Keratinocyte (primary cell): ENCODE measurements around the gene ZCCHC3. TPM values are rescaled to one million over a fixed set of nuclear protein-coding genes. Genes with fewer than 3 reads are reported as not detected.

Experiments used
- DNase-seq: peaks from one replicate; pipeline ENCODE4 v3.0.0-alpha.2; 2011; ENCODE audit warnings: low read depth, missing footprints, low spot score
- FAIRE-seq: peaks from 2 replicates; lab custom pipeline; 2011; peaks lifted over from hg19 to GRCh38; lab: Jason Lieb, UNC
- H2AFZ ChIP-seq: 2 replicates; pipeline ENCODE4 v1.6.0; 2012; ENCODE audit warnings: low read length, control low read depth, inconsistent platforms; ENCODE audit not compliant: control insufficient read depth
- H3K27ac ChIP-seq: 2 replicates; pipeline ENCODE4 v1.5.1; 2011; ENCODE audit warnings: low read length; ENCODE audit not compliant: control insufficient read depth, insufficient read depth
- H3K27me3 ChIP-seq: 3 replicates; pipeline ENCODE4 v1.6.0; 2011; ENCODE audit warnings: low read length; ENCODE audit not compliant: control insufficient read depth, insufficient read depth; ENCODE audit errors: extremely low read depth
- H3K36me3 ChIP-seq, 2 experiments: 2 replicates in 1 of 2; 3 replicates in 1 of 2; pipeline ENCODE4 v1.5.1; 2011; ENCODE audit warnings: low read length in 2 of 2, mild to moderate bottlenecking in 1 of 2; ENCODE audit not compliant: control insufficient read depth in 2 of 2, insufficient read depth in 2 of 2; ENCODE audit errors: extremely low read depth in 1 of 2
- H3K4me1 ChIP-seq: 3 replicates; pipeline ENCODE4 v1.5.1; 2011; ENCODE audit warnings: low read length; ENCODE audit not compliant: control insufficient read depth, insufficient read depth; ENCODE audit errors: extremely low read depth
- H3K4me2 ChIP-seq: 3 replicates; pipeline ENCODE4 v1.6.0; 2011; ENCODE audit warnings: low read depth, low read length; ENCODE audit not compliant: control insufficient read depth, insufficient read depth; ENCODE audit errors: extremely low read depth
- H3K4me3 ChIP-seq, 3 experiments: fragments of 200-600 bp in 1 of 3; sonication (generic) in 1 of 3; 2 replicates in 2 of 3; 3 replicates in 1 of 3; pipeline ENCODE4 v1.5.1; 2011 to 2016; ENCODE audit warnings: low read length in 3 of 3, mild to moderate bottlenecking in 3 of 3, control low read depth in 2 of 3, inconsistent platforms in 1 of 3, low read depth in 1 of 3, mixed read lengths in 1 of 3, mixed run types in 1 of 3, moderate library complexity in 1 of 3; ENCODE audit not compliant: control insufficient read depth in 2 of 3, insufficient read depth in 2 of 3; ENCODE audit errors: extremely low read depth in 1 of 3
- H3K79me2 ChIP-seq: 2 replicates; pipeline ENCODE4 v1.6.0; 2012; ENCODE audit warnings: low read length; ENCODE audit not compliant: control insufficient read depth, insufficient read depth
- H3K9ac ChIP-seq: 3 replicates; pipeline ENCODE4 v1.6.0; 2011; ENCODE audit warnings: low read length; ENCODE audit not compliant: control insufficient read depth, insufficient read depth; ENCODE audit errors: extremely low read depth
- H3K9me1 ChIP-seq: 3 replicates; pipeline ENCODE4 v1.6.0; 2011; ENCODE audit warnings: low read length; ENCODE audit not compliant: control insufficient read depth, insufficient read depth; ENCODE audit errors: extremely low read depth
- H3K9me3 ChIP-seq: 2 replicates; pipeline ENCODE4 v1.5.1; 2012; ENCODE audit warnings: low read depth, low read length; ENCODE audit not compliant: control insufficient read depth
- H4K20me1 ChIP-seq: 3 replicates; pipeline ENCODE4 v1.6.0; 2011; ENCODE audit warnings: low read length; ENCODE audit not compliant: control insufficient read depth, insufficient read depth; ENCODE audit errors: extremely low read depth
- CTCF ChIP-seq, 3 experiments: IDR thresholded peaks in 1 of 3; conservative IDR thresholded peaks in 1 of 3; optimal IDR thresholded peaks in 1 of 3; 2 replicates in 2 of 3; 3 replicates in 1 of 3; pipeline versions ENCODE3 to v1.5.1; 2011; ENCODE audit warnings: low read length in 3 of 3, mild to moderate bottlenecking in 3 of 3, moderate library complexity in 2 of 3, control low read depth in 1 of 3, inconsistent platforms in 1 of 3; ENCODE audit not compliant: insufficient read depth in 2 of 3; ENCODE audit errors: extremely low read depth in 1 of 3
- EZH2 ChIP-seq: IDR thresholded peaks from one replicate; pipeline ENCODE4 v1.6.1; 2012; ENCODE audit warnings: inconsistent platforms, mild to moderate bottlenecking, low read length, moderate library complexity
- dilution Hi-C: fragments of 300-500 bp; cut with MboI; formaldehyde crosslinking; loops from one replicate; pipeline ENCODE4 v1.7.0; 2020; ENCODE audit warnings: low sequenced_read_pairs; ENCODE audit not compliant: extremely low pct_ligation_motif_present
- polyA plus RNA-seq, 5 experiments: library from polyadenylated mRNA; depleted of rRNA in 3 of 5; stranded (reverse) in 3 of 5; stranded (forward) in 1 of 5; unstranded in 1 of 5; fragments of >200 nt; gene quantifications; 1 replicate in 1 of 5; 2 replicates in 3 of 5; 3 replicates in 1 of 5; pipeline versions ENCODE4 v1.2.1 to v1.2.3, GENCODE V29; 2011 to 2012; ENCODE audit warnings: missing spikeins in 2 of 5, low read depth in 1 of 5, low replicate concordance in 1 of 5

Gene ZCCHC3
- polyA plus RNA-seq, 1 donor (not counting 4 experiments of a cell fraction or from before 2014, with no cell fraction given) = 5.7 TPM

GRCh38 chr20:348972-349841, 51.8 kb downstream of the ZCCHC3 start:
- Histone ChIP-seq H3K4me1 (no peaks in the 10 kb centered on the region), H3K27me3 (no peaks in the 10 kb centered on the region), H3K36me3 (no peaks in the 10 kb centered on the region), H3K9ac (no peak overlapping the region), H3K4me3 (no peak overlapping the region), H3K79me2 (no peaks in the 10 kb centered on the region), H3K9me3 (no peaks in the 10 kb centered on the region), H3K4me2 (no peak overlapping the region), H3K9me1 (no peaks in the 10 kb centered on the region), H2AFZ (no peak overlapping the region), H3K27ac (no peak overlapping the region), H4K20me1 (no peaks in the 10 kb centered on the region)
- TF ChIP-seq EZH2 = no peak
- no peak for TF ChIP-seq CTCF (optimal IDR thresholded peaks at IDR 0.05 in 1 of 3, IDR thresholded peaks at IDR 0.05 in 1 of 3, conservative IDR thresholded peaks at IDR 0.05 in 1 of 3; ENCODE audit: extremely low read depth in 1 of 3, insufficient read depth in 2 of 3, low read length in 3 of 3)
- DNase-seq (no peak), FAIRE-seq (no peak)
- dilution Hi-C loops = no loop called here

Other genes with a start within 250 kb of the ZCCHC3 start
- gene DEFB125, start 209.9 kb upstream of the ZCCHC3 start, polyA plus RNA-seq = not detected in 3 replicates
- not detected in 3 replicates for gene DEFB126, start 155.0 kb upstream of the ZCCHC3 start, polyA plus RNA-seq
- gene DEFB127, start 140.1 kb upstream of the ZCCHC3 start, polyA plus RNA-seq = not detected in 3 replicates
- gene DEFB128, start 107.9 kb upstream of the ZCCHC3 start, polyA plus RNA-seq = not detected in 3 replicates
- gene DEFB129, start 70.3 kb upstream of the ZCCHC3 start, polyA plus RNA-seq = not detected in 3 replicates
- not detected in 3 replicates for gene DEFB132, start 39.8 kb upstream of the ZCCHC3 start, polyA plus RNA-seq
- gene C20orf96, start 6.8 kb upstream of the ZCCHC3 start, polyA plus RNA-seq = 3.5 to 4.7 TPM (median 3.6 TPM) in 3 replicates
- 1.4 to 3.5 TPM (median 1.9 TPM) in 3 replicates for gene SOX12, start 28.0 kb downstream of the ZCCHC3 start, polyA plus RNA-seq
- gene NRSN2, start 49.5 kb downstream of the ZCCHC3 start, polyA plus RNA-seq = 10.4 to 29.0 TPM (median 14.0 TPM) in 3 replicates
- 52.6 to 68.4 TPM (median 57.6 TPM) in 3 replicates for gene TRIB3, start 83.2 kb downstream of the ZCCHC3 start, polyA plus RNA-seq
- 83.3 to 136 TPM (median 129 TPM) in 3 replicates for gene RBCK1, start 110.7 kb downstream of the ZCCHC3 start, polyA plus RNA-seq
- gene TBC1D20, start 165.0 kb downstream of the ZCCHC3 start, polyA plus RNA-seq = 24.5 to 31.1 TPM (median 29.0 TPM) in 3 replicates
- gene CSNK2A1, start 246.2 kb downstream of the ZCCHC3 start, polyA plus RNA-seq = 79.7 to 122 TPM (median 115 TPM) in 3 replicates